ENCODE data around the gene ERC2. TPM values are rescaled to one million over a fixed set of nuclear protein-coding genes. Genes with fewer than 3 reads are reported as not detected.
A peak's percentile ranks its signal among the peaks of the same experiment; 100 is the strongest.

Gene ERC2
- total RNA-seq, 1 donor from 2014 or later, result 32.5 TPM

GRCh38 chr3:55723653-55724406 lies 744.4 kb downstream of the ERC2 start:
- no peak for DNase-seq (ENCODE audit: low spot score, unreplicated experiment)
- H3K4me3 Mint-ChIP-seq (ENCODE audit: low read depth), result no peak overlapping the region

GRCh38 chr3:55721716-55722484 lies 746.4 kb downstream of the ERC2 start:
- Mint-ChIP-seq H3K9me3 (ENCODE audit: low read depth) (no peaks in the 10 kb centered on the region), H3K27ac (no peak overlapping the region), H3K4me1 (ENCODE audit: low read depth) (peaks cover 9% of the 10 kb centered on the region), H3K27me3 (no peaks in the 10 kb centered on the region), H3K36me3 (ENCODE audit: insufficient read depth) (no peaks in the 10 kb centered on the region), H3K4me3 (ENCODE audit: low read depth) (no peak overlapping the region)
- peak; percentile 44 for TF ChIP-seq CTCF (IDR thresholded peaks at IDR 0.05; ENCODE audit: unreplicated experiment)
- no peak for DNase-seq (ENCODE audit: low spot score, unreplicated experiment)

More at GRCh38 chr3:55723653-55724406, 744.4 kb downstream of the ERC2 start:
- Mint-ChIP-seq H3K4me1 (ENCODE audit: low read depth) (peaks cover 9% of the 10 kb centered on the region), H3K9me3 (ENCODE audit: low read depth) (no peaks in the 10 kb centered on the region), H3K36me3 (ENCODE audit: insufficient read depth) (no peaks in the 10 kb centered on the region), H3K27ac (no peak overlapping the region), H3K27me3 (no peaks in the 10 kb centered on the region)
- no peak for TF ChIP-seq CTCF (IDR thresholded peaks at IDR 0.05; ENCODE audit: unreplicated experiment)

GRCh38 chr3:55720614-55721013 lies 747.7 kb downstream of the ERC2 start:
- Mint-ChIP-seq H3K4me3 (ENCODE audit: low read depth) (no peak overlapping the region), H3K27me3 (no peaks in the 10 kb centered on the region), H3K9me3 (ENCODE audit: low read depth) (no peaks in the 10 kb centered on the region), H3K27ac (no peak overlapping the region), H3K4me1 (ENCODE audit: low read depth) (peaks cover 7% of the 10 kb centered on the region), H3K36me3 (ENCODE audit: insufficient read depth) (no peaks in the 10 kb centered on the region)
- DNase-seq (ENCODE audit: low spot score, unreplicated experiment), result no peak
- no peak for TF ChIP-seq CTCF (IDR thresholded peaks at IDR 0.05; ENCODE audit: unreplicated experiment)

- no peak for TF ChIP-seq CTCF (IDR thresholded peaks at IDR 0.05; ENCODE audit: unreplicated experiment)
- peaks cover 7% of the 10 kb centered on the region for H3K4me1 Mint-ChIP-seq (ENCODE audit: low read depth)
- no peak for DNase-seq (ENCODE audit: low spot score, unreplicated experiment)
- H3K27ac Mint-ChIP-seq, result no peak overlapping the region
- H3K36me3 Mint-ChIP-seq (ENCODE audit: insufficient read depth), result no peaks in the 10 kb centered on the region
- no peaks in the 10 kb centered on the region for H3K27me3 Mint-ChIP-seq
- no peaks in the 10 kb centered on the region for H3K9me3 Mint-ChIP-seq (ENCODE audit: low read depth)
- no peak overlapping the region for H3K4me3 Mint-ChIP-seq (ENCODE audit: low read depth)
Measured at GRCh38 chr3:55719508-55719907, 748.8 kb downstream of the ERC2 start.

GRCh38 chr3:55719006-55719405 lies 749.3 kb downstream of the ERC2 start:
- DNase-seq (ENCODE audit: low spot score, unreplicated experiment), result no peak
- no peak overlapping the region for H3K4me3 Mint-ChIP-seq (ENCODE audit: low read depth)
- H3K4me1 Mint-ChIP-seq (ENCODE audit: low read depth), result peaks cover 7% of the 10 kb centered on the region
- no peaks in the 10 kb centered on the region for H3K9me3 Mint-ChIP-seq (ENCODE audit: low read depth)
- no peak for TF ChIP-seq CTCF (IDR thresholded peaks at IDR 0.05; ENCODE audit: unreplicated experiment)
- H3K27ac Mint-ChIP-seq, result no peak overlapping the region
- H3K27me3 Mint-ChIP-seq, result no peaks in the 10 kb centered on the region
- no peaks in the 10 kb centered on the region for H3K36me3 Mint-ChIP-seq (ENCODE audit: insufficient read depth)
